Stimulated activated CD8-positive, alpha-beta memory T cell treated with anti-CD3 and anti-CD28 coated beads, Interleukin-4, amount 100 ng/mL, for 1 hour (primary cell): ENCODE measurements around the gene HS3ST3A1.

Experiments used
- DNase-seq, 2 donors: peaks; one replicate each; pipeline ENCODE4 v3.0.0-alpha.2; 2020; ENCODE audit warnings: low read depth in 2 of 2, low spot score in 1 of 2

HS3ST3A1 gene

GRCh38 chr17:13601776-13602551 lies at the start of gene HS3ST3A1:
TSS of gene HS3ST3A1 (minus strand) at chr17:13601929. CDS start at chr17:13601129, 800 bp downstream.
- DNase-seq = no peak

DNA sequence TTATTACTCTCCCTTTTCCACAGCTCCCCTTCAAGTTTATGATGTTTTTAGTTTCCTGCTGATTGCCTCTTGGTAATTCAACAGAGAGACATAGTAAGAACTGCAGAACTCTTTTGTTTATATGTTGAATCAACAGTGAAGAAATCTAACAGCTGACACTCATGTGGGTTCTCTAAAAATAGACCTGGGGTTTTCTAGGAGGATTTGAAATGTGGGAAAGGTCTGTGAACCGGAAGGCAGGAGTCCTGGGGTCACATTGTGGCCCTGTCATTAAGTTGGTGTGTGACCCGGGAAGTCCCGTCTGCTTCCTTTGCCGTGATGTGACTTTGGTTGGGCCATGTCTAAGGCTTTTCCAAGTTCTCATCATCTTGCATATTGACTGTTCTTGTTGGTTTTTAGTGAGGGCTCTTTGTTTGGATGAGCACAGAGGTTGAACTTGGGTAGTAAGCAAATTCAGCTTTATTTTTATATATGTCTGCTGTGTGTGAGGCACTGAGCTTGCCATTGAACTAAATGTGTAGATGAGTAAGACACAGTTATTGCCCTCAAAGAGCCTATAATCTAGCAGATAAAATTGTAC lies 48.5 kb upstream of the HS3ST3A1 start:
- no peak for DNase-seq

DNA sequence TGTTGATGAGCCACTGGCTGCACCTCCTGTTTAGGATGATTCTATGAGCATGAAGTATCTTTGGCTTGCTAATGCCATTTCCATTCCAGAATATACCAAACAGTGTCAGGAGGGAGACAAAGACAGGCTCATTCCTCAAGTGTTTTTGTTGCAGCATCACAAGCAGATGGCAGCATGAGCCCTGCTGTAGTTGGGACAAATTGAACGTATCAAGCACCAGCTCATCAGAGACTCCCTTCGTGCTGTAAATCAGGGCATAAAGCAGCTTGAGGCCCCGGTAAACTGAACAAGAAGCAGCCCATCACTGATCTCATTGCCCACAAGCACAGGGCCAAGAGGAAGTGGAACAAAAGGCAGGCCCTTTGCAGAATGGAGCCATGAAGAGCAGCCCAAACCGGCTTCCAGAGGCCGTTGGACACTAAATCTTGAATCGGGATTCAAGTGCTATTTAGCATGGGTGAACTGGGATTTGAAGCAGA lies 45.9 kb upstream of the HS3ST3A1 start:
- no peak for DNase-seq

- no peak for DNase-seq
Observed at GRCh38 chr17:13646969-13647542, 45.3 kb upstream of the HS3ST3A1 start.

DNA sequence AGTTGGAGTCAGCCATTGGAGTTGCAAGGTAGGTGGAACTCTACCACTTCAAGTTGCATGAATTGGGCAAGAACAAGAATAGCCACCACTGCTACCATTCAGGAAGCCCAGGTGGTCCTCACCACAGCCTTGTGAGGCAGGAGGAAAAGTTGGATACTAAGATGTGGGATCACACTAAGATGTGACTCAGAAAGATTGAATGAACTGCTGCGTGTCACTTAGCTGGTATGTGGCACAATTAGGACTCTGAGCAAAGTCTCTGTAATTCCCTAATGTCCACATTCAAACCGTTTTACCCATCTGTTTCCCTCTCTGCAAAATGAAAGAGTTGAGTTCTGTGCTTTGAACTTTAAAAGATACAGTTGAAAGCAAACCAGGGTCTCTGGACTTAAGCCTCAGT lies 44.7 kb upstream of the HS3ST3A1 start:
- no peak for DNase-seq

DNA sequence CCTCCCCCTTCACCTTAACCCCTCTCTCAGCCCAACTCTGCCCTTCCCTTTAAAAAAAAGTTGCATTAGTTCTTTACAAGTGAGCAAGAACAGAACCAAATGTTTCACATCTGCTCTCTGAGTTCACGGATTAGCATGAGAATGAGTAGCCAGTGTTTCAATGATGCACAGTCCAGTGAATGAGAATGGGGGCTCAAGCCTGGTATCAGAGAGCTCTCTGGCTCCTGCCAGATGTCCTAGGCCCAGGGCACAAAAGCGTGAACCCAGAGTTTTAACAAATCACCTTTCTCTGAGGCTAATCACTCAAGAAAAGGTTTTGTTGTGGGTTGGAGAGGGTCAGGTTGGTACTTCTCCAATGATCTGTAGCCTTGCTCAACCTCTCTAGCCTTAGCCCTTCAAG lies 41.5 kb upstream of the HS3ST3A1 start:
- DNase-seq = no peak

DNA sequence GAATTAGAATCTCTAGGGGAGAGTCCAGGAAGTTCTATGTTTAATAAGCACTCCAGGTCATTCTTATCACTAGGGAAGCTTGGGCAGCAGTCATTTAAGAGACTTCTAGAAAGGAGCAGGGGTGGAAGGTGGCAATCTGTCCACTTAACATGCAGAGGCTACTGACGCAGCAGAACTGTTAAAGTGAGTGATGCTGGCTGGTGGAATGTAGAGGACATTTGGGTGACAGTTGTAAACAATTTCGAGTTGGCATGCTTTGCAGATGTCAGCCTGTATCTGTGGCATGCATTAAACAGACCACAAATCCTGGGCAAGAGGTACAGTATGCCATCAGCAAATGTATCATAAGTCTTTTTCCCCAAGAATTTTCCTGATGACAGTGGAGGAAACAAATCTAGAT lies 40.5 kb upstream of the HS3ST3A1 start:
- no peak for DNase-seq

- DNase-seq = no peak
Observed at GRCh38 chr17:13640551-13640950, 38.8 kb upstream of the HS3ST3A1 start.

GRCh38 chr17:13638855-13639458 lies 37.2 kb upstream of the HS3ST3A1 start:
- no peak for DNase-seq

DNA sequence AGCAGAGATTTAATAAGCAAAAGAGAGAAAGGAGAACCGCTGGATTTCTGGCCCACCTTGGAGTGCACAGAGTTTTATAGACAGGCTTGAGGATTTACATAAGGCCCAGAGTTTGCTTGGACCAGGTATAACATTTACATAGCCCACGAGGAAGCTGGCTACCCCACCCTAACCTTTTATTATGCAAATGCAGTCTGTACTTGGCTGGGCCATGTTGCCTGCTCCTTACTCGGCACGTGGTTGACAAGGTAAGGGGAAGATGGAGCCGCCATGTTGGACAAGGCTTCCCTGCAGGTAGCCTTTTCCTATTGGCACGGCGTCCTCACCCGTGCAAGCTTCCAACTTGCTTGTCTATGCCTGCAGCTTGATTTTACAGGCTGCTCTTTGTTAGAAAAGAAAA lies 35.2 kb upstream of the HS3ST3A1 start:
- DNase-seq = no peak

GRCh38 chr17:13635951-13636350 lies 34.2 kb upstream of the HS3ST3A1 start:
- no peak for DNase-seq

DNA sequence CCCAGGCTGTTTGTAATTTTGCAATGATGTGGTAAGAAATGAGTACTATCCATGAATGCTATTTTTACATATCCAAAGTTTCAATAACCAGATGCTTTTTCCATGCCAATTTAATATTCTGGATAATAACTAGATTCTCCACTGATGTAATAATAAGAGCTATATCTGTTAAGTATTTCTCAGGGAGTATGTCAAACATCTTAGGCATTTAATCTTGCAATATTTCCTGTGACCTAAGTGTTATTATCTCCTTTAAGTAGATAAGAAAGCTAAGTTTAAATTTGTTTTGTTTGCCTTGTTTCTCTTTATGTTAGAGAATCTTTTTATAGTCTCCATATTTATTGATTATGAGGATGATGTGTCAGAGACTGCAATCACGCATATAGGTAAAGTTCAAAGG lies 32.3 kb upstream of the HS3ST3A1 start:
- no peak for DNase-seq

GRCh38 chr17:13631529-13631928 lies 29.8 kb upstream of the HS3ST3A1 start:
- no peak for DNase-seq

DNA sequence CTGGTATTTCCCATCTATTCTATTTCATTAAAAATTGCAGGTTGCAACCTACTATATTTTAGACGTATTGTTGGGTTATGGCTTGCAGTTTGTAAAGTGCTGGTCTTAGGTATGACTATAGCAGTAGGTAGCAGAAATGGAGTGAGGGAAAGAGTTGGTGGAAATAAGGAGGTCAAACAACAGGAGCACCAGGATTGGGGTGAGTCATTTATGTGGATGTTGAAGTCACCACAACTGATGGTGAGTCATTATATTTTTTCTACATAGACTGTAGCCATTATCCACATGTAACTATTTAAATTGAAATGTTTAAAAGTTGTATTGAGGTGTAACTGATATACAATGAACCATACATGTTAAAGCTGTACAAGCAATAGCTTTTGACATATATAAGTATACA lies 25.0 kb upstream of the HS3ST3A1 start:
- no peak for DNase-seq

GRCh38 chr17:13619462-13619861 lies 17.7 kb upstream of the HS3ST3A1 start:
- no peak for DNase-seq

- DNase-seq = no peak
Observed at GRCh38 chr17:13616031-13616430, 14.3 kb upstream of the HS3ST3A1 start.

- no peak for DNase-seq
Observed at GRCh38 chr17:13609941-13610340, 8.2 kb upstream of the HS3ST3A1 start.

DNA sequence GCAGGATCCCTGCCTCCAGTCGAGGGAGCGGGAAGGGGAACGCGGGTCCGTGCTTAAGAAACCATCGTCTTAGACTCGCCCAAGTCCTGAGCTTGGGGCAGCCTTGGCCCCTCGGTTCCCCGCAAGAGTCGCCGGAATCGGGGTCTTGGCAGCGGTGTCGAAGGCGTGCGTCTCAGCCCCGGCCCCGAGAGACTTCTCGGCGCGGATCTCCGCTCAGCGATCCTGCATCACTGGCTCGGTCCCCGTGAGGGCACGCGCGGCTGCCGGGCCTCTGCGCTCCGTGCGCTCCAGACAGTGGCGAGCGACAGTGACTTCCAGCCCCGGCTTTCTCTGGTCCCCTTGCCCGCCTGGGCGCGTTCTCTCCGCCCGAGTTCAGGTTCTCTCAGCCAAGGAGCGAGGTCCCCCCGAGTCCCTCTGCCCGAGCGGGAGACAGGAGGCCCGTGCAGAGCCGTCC lies 380 bp downstream of the HS3ST3A1 start:
- DNase-seq = no peak

DNA sequence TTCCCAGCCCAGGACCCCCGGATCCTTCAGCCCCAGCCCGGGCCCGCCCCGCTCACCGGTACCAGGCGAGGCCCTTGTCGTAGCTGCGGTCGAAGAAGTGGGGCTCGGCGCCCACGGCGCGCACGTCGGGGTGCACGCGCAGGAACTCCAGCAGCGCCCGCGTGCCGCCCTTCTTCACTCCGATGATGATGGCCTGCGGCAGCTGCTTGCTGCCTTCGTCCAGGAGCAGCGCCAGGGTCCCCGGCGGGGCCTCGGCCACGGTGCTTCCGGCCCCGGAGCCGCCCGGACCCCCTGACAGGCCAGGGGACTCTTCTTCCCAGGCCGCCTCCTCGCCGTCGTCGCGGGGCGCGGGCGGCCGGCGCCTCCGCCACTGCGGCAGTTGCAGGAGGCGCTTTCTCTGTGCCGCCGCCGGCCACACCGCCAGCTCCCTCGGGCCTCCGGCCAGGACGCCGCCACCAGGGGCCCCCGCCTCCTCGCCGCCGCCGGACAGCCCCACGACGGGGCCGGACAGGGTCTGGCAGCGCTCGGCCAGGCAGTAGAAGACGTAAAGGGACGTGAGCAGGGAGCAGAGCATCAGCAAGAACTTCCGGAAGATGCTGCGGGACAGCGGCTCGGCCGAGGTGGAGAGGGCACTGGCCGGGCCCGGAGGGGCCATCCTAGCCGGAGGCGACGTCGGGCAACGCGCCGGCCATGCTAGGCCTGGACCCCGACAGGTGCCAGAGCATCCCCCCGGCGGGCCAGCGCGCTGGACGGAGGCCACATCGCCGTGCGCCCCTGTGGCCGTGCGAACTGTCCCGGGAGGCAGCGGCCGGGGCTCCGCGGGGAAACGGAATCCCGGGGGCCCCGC lies 1.0 kb downstream of the HS3ST3A1 start:
- no peak for DNase-seq

- DNase-seq = no peak
Observed at GRCh38 chr17:13599864-13600263, 1.9 kb downstream of the HS3ST3A1 start.

- DNase-seq = no peak
Observed at GRCh38 chr17:13599168-13599577, 2.6 kb downstream of the HS3ST3A1 start.
